Peyer's patch (tissue), 4 donors: ENCODE data around the gene TPGS1. TPM values are rescaled to one million over a fixed set of nuclear protein-coding genes. Genes with fewer than 3 reads are reported as not detected.

Source experiments
- DNase-seq, 3 donors: peaks; one replicate each; pipeline ENCODE4 v3.0.0-alpha.2; 2017 to 2019
- H3K27ac ChIP-seq, 4 donors: fragments of 200-600 bp; sonication (generic); one replicate each; pipeline ENCODE4 v1.5.1; 2016 to 2019
- H3K27me3 ChIP-seq, 2 donors: fragments of 200-600 bp; sonication (generic); one replicate each; pipeline ENCODE4 v1.5.1; 2019
- H3K36me3 ChIP-seq, 3 donors: fragments of 200-600 bp; sonication (generic); one replicate each; pipeline ENCODE4 v1.5.1; 2016 to 2019
- H3K4me1 ChIP-seq, 4 donors: fragments of 200-600 bp; sonication (generic); one replicate each; pipeline ENCODE4 v1.5.1; 2016 to 2019
- H3K4me3 ChIP-seq, 4 donors: fragments of 200-600 bp; sonication (generic); 1 replicate in 3 of 4; 2 replicates in 1 of 4; pipeline ENCODE4 v1.5.1; 2016 to 2019; ENCODE audit warnings: mild to moderate bottlenecking in 1 of 4
- H3K9me3 ChIP-seq, 4 donors: fragments of 200-600 bp; sonication (generic); one replicate each; pipeline ENCODE4 v1.5.1; 2016 to 2019; ENCODE audit warnings: mild to moderate bottlenecking in 1 of 4
- CTCF ChIP-seq, 6 experiments: fragments of 450-650 bp in 4 of 6; fragments of 200-600 bp in 2 of 6; sonication (generic) in 1 of 6; IDR thresholded peaks; one replicate each; pipeline ENCODE4 v1.5.1; 2017 to 2019; ENCODE audit warnings: antibody characterized with exemption in 6 of 6, mild to moderate bottlenecking in 3 of 6, moderate library complexity in 1 of 6
- POLR2A ChIP-seq, 2 donors: fragments of 450-650 bp; IDR thresholded peaks; one replicate each; pipeline ENCODE4 v1.5.1; 2017; ENCODE audit warnings: antibody characterized with exemption in 2 of 2, mild to moderate bottlenecking in 2 of 2, moderate library complexity in 2 of 2
- total RNA-seq, 4 donors: library from RNA; depleted of rRNA; stranded (reverse); fragments of >200 nt; gene quantifications; one replicate each; pipeline ENCODE4 v1.1.0, GENCODE V29; 2016

Gene TPGS1
- total RNA-seq, 4 donors from 2014 or later = 11.6 to 35.7 (median 24.2) TPM

DNA sequence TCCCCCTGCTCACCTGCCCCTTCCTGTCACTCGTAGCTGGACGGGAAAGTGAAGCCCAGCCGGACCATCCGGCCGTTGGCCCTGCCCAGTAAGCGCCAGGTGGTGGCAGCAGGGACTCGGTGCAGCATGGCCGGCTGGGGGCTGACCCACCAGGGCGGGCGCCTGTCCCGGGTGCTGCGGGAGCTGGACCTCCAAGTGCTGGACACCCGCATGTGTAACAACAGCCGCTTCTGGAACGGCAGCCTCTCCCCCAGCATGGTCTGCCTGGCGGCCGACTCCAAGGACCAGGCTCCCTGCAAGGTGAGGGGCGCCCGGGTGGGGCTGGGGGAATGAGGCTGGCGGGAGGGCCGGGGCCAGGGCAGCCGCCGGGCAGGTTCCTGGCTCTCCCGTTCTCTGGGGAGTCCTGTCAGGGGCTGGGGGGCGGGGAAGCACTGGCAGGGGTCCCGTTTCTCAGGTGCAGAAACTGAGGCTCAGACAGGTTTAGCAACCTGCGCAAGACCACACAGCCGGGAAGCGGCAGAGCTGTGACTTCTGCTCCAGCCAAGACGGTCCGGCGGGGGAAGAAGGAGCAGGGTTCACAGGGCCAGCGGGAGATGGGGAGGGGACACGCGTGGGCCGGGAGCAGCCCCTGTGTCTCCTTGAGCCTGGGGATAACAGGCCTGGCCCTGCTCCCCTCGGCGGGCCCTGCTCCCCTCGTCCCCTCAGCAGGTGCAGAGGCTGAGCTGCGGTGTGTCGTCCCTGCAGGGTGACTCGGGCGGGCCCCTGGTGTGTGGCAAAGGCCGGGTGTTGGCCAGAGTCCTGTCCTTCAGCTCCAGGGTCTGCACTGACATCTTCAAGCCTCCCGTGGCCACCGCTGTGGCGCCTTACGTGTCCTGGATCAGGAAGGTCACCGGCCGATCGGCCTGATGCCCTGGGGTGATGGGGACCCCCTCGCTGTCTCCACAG is 41.9 kb downstream of the TPGS1 start:
- H3K36me3 ChIP-seq = no peaks in the 10 kb centered on the region
- H3K27ac ChIP-seq = no peak overlapping the region
- H3K9me3 ChIP-seq = no peaks in the 10 kb centered on the region
- TF ChIP-seq CTCF (IDR thresholded peaks at IDR 0.05) = no peak
- TF ChIP-seq POLR2A (IDR thresholded peaks at IDR 0.05) = no peak
- no peaks in the 10 kb centered on the region for H3K27me3 ChIP-seq
- DNase-seq = no peak
- H3K4me1 ChIP-seq = peaks cover 0 to 6% (median 0%) of the 10 kb centered on the region in 4 donors
- H3K4me3 ChIP-seq = no peak overlapping the region

GRCh38 chr19:554817-555216 is 47.5 kb downstream of the TPGS1 start:
- Histone ChIP-seq H3K36me3 (no peaks in the 10 kb centered on the region), H3K9me3 (no peaks in the 10 kb centered on the region), H3K4me1 (peaks cover 0 to 25% (median 0%) of the 10 kb centered on the region in 4 donors), H3K27me3 (no peaks in the 10 kb centered on the region), H3K4me3 (no peak overlapping the region), H3K27ac (no peak overlapping the region)
- no peak for TF ChIP-seq POLR2A (IDR thresholded peaks at IDR 0.05)
- TF ChIP-seq CTCF (IDR thresholded peaks at IDR 0.05) = no peak
- DNase-seq = no peak

- no peaks in the 10 kb centered on the region for H3K9me3 ChIP-seq
- H3K36me3 ChIP-seq = no peaks in the 10 kb centered on the region
- no peak overlapping the region for H3K27ac ChIP-seq
- TF ChIP-seq CTCF (IDR thresholded peaks at IDR 0.05) (no peak), POLR2A (IDR thresholded peaks at IDR 0.05) (no peak)
- H3K4me3 ChIP-seq = no peak overlapping the region
- no peaks in the 10 kb centered on the region for H3K27me3 ChIP-seq
- no peak for DNase-seq
- peaks cover 0 to 25% (median 0%) of the 10 kb centered on the region in 4 donors for H3K4me1 ChIP-seq
Observed at GRCh38 chr19:555474-555808, 48.1 kb downstream of the TPGS1 start.

- DNase-seq = no peak
- peaks cover 0 to 19% (median 0%) of the 10 kb centered on the region in 4 donors for H3K4me1 ChIP-seq
Observed at GRCh38 chr19:556611-557382, 49.5 kb downstream of the TPGS1 start.

More at GRCh38 chr19:556611-557382, 49.5 kb downstream of the TPGS1 start:
- no peaks in the 10 kb centered on the region for H3K27me3 ChIP-seq
- H3K36me3 ChIP-seq = no peaks in the 10 kb centered on the region
- TF ChIP-seq POLR2A (IDR thresholded peaks at IDR 0.05) (no peak), CTCF (IDR thresholded peaks at IDR 0.05) (no peak)
- H3K4me3 ChIP-seq = no peak overlapping the region
- peak overlapping the region in 2 of 4 donors; percentile 19 to 39 for H3K27ac ChIP-seq
- H3K9me3 ChIP-seq = no peaks in the 10 kb centered on the region
